ENCODE results near the gene TM2D3. TPM values are rescaled to one million over a fixed set of nuclear protein-coding genes. Genes with fewer than 3 reads are reported as not detected.

TM2D3 gene, protein sequence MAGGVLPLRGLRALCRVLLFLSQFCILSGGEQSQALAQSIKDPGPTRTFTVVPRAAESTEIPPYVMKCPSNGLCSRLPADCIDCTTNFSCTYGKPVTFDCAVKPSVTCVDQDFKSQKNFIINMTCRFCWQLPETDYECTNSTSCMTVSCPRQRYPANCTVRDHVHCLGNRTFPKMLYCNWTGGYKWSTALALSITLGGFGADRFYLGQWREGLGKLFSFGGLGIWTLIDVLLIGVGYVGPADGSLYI
- 10 to 100 TPM; 37.8 to 38.5 TPM for total RNA-seq

GRCh38 chr15:101652098-101652785 is at the start of gene TM2D3:
Gene TM2D3 (minus strand): TSS chr15:101652381. CDS start chr15:101652361, 20 bp downstream.
- Mint-ChIP-seq H3K36me3 (ENCODE audit: low read depth) (peaks cover 21% of the 10 kb centered on the region), H3K27ac (peak within 1 kb of the TSS; percentile 96)

DNA sequence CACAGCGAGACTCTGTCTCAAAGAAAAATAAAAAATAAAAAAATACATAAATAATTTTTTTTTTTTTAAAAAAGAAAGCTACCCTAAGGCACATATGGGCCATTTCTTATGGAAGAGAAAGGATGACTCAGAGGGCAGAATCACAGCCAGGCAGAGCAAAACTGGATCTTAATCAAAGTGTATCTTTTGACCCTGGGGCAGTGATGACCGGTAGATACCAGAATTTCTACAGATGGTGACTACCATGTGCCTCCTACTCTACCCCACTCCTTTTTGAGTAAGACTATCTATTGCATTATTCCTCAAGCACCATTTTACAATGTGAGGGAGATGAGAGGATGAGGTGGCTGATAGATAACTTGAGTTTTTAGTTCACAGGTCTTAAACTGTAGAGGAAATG is 46.1 kb upstream of the TM2D3 start:
- Mint-ChIP-seq H3K36me3 (ENCODE audit: low read depth) (peaks cover 50% of the 10 kb centered on the region), H3K4me1 (ENCODE audit: low read depth) (peaks cover 18% of the 10 kb centered on the region), H3K27me3 (no peaks in the 10 kb centered on the region), H3K27ac (no peak overlapping the region), H3K9me3 (no peaks in the 10 kb centered on the region), H3K4me3 (no peak overlapping the region)
- ATAC-seq = no peak
- DNase-seq = no peak
- intact Hi-C loops (cut with micrococcal nuclease) = no loop called here
- ChIA-PET POLR2A (interaction anchor here (1.4 kb wide), 1 partner anchor 10 kb away, joined by 4 read pairs; no protein-coding TSS in a partner anchor), CTCF (no interaction called here)
- no peak for TF ChIP-seq CTCF (IDR thresholded peaks at IDR 0.05)

More at GRCh38 chr15:101652098-101652785, at the start of gene TM2D3:
- intact Hi-C loops (cut with micrococcal nuclease) = loop anchor here (5.0 kb wide), 1 partner anchor 360 kb away; no protein-coding TSS in a partner anchor
- POLR2A ChIA-PET = interaction anchor here (0.7 to 1.7 kb wide), 6 partner anchors 9 to 358 kb away, joined by 3 to 6 read pairs (median 4); partner anchors contain the start of gene SNRPA1
- peak; percentile 94 for ATAC-seq
- DNase-seq = peak; percentile 95
- Mint-ChIP-seq H3K4me1 (ENCODE audit: low read depth) (peaks cover 37% of the 10 kb centered on the region), H3K27me3 (no peaks in the 10 kb centered on the region), H3K4me3 (peak within 1 kb of the TSS; percentile 88), H3K9me3 (no peaks in the 10 kb centered on the region)
- CTCF ChIA-PET = interaction anchor here (1.0 to 2.3 kb wide), 6 partner anchors 10 to 356 kb away, joined by 3 to 11 read pairs (median 6); partner anchors contain the start of gene TARS3
- TF ChIP-seq CTCF (IDR thresholded peaks at IDR 0.05) = peak; percentile 71

GRCh38 chr15:101697488-101697887 is 45.3 kb upstream of the TM2D3 start:
- DNase-seq (no peak), ATAC-seq (no peak)
- peaks cover 27% of the 10 kb centered on the region for H3K4me1 Mint-ChIP-seq (ENCODE audit: low read depth)
- TF ChIP-seq CTCF (IDR thresholded peaks at IDR 0.05) = no peak
- POLR2A ChIA-PET = interaction anchor here (1.4 kb wide), 1 partner anchor 9 kb away, joined by 4 read pairs; no protein-coding TSS in a partner anchor
- no peak overlapping the region for H3K4me3 Mint-ChIP-seq
- CTCF ChIA-PET = interaction anchor here (1.9 kb wide), 1 partner anchor 56 kb away, joined by 4 read pairs; no protein-coding TSS in a partner anchor
- H3K9me3 Mint-ChIP-seq = no peaks in the 10 kb centered on the region
- no peak overlapping the region for H3K27ac Mint-ChIP-seq
- intact Hi-C loops (cut with micrococcal nuclease) = no loop called here
- H3K27me3 Mint-ChIP-seq = no peaks in the 10 kb centered on the region
- peaks cover 57% of the 10 kb centered on the region for H3K36me3 Mint-ChIP-seq (ENCODE audit: low read depth)

GRCh38 chr15:101696829-101697228 is 44.6 kb upstream of the TM2D3 start:
- Mint-ChIP-seq H3K36me3 (ENCODE audit: low read depth) (peaks cover 60% of the 10 kb centered on the region), H3K27me3 (no peaks in the 10 kb centered on the region), H3K4me1 (ENCODE audit: low read depth) (peaks cover 27% of the 10 kb centered on the region), H3K4me3 (no peak overlapping the region), H3K27ac (no peak overlapping the region), H3K9me3 (no peaks in the 10 kb centered on the region)
- POLR2A ChIA-PET = interaction anchor here (1.4 kb wide), 1 partner anchor 9 kb away, joined by 4 read pairs; no protein-coding TSS in a partner anchor
- intact Hi-C loops (cut with micrococcal nuclease) = no loop called here
- CTCF ChIA-PET = interaction anchor here (1.0 to 1.9 kb wide), 2 partner anchors 55 to 127 kb away, joined by 3 to 4 read pairs; no protein-coding TSS in a partner anchor
- DNase-seq (no peak), ATAC-seq (no peak)
- no peak for TF ChIP-seq CTCF (IDR thresholded peaks at IDR 0.05)

Data from activated CD8-positive, alpha-beta T cell treated with anti-CD3 and anti-CD28 coated beads for 36 hours (primary cell).